Measurements from ENCODE around the gene KCNK7. TPM values are rescaled to one million over a fixed set of nuclear protein-coding genes. Genes with fewer than 3 reads are reported as not detected.
"Not testable (repeated sequence)": the region's sequence is repeated elsewhere in the genome, so short reads cannot be mapped to it uniquely, and the experiment has no call there.

The KCNK7 gene
- total RNA-seq, 1 donor from 2014 or later, result 12.0 TPM

GRCh38 chr11:65641297-65642013 lies 45.9 kb upstream of the KCNK7 start:
- no peak overlapping the region for H3K27ac ChIP-seq
- no peaks in the 10 kb centered on the region for H3K9me3 ChIP-seq
- H3K27me3 ChIP-seq, result no peaks in the 10 kb centered on the region
- no peak for TF ChIP-seq POLR2A (IDR thresholded peaks at IDR 0.05)
- TF ChIP-seq CTCF (IDR thresholded peaks at IDR 0.05), result no peak
- TF ChIP-seq POLR2AphosphoS5 (IDR thresholded peaks at IDR 0.05; ENCODE audit: insufficient read depth in 1 of 2, low read depth in 1 of 2), result no peak
- H3K36me3 ChIP-seq, result peaks cover 0 to 18% of the 10 kb centered on the region in 2 donors
- peaks cover 54% of the 10 kb centered on the region for H3K4me1 ChIP-seq
- intact Hi-C loops (cut with DNase I), result no loop called here
- DNase-seq (ENCODE audit: extremely low spot score in 2 of 2), result no peak
- peak overlapping the region in 1 of 2 donors; percentile 3 for H3K4me3 ChIP-seq

GRCh38 chr11:65640483-65641296 lies 45.1 kb upstream of the KCNK7 start:
- no peaks in the 10 kb centered on the region for H3K27me3 ChIP-seq
- no peaks in the 10 kb centered on the region for H3K9me3 ChIP-seq
- H3K36me3 ChIP-seq, result peaks cover 0 to 25% of the 10 kb centered on the region in 2 donors
- H3K27ac ChIP-seq, result peak overlapping the region; percentile 54
- intact Hi-C loops (cut with DNase I), result no loop called here
- TF ChIP-seq POLR2AphosphoS5 (IDR thresholded peaks at IDR 0.05; ENCODE audit: insufficient read depth in 1 of 2, low read depth in 1 of 2) (no peak), POLR2A (IDR thresholded peaks at IDR 0.05) (no peak), CTCF (IDR thresholded peaks at IDR 0.05) (no peak)
- H3K4me3 ChIP-seq, result peak overlapping the region in 1 of 2 donors; percentile 3
- no peak for DNase-seq (ENCODE audit: extremely low spot score in 2 of 2)
- peaks cover 50% of the 10 kb centered on the region for H3K4me1 ChIP-seq

- Histone ChIP-seq H3K9me3 (no peaks in the 10 kb centered on the region), H3K36me3 (peaks cover 0 to 29% of the 10 kb centered on the region in 2 donors), H3K27me3 (no peaks in the 10 kb centered on the region), H3K27ac (peak overlapping the region; percentile 54), H3K4me1 (peaks cover 46% of the 10 kb centered on the region), H3K4me3 (peak overlapping the region in 1 of 2 donors; percentile 12)
- intact Hi-C loops (cut with DNase I), result no loop called here
- TF ChIP-seq POLR2A (IDR thresholded peaks at IDR 0.05) (no peak), CTCF (IDR thresholded peaks at IDR 0.05) (no peak), POLR2AphosphoS5 (IDR thresholded peaks at IDR 0.05; ENCODE audit: insufficient read depth in 1 of 2, low read depth in 1 of 2) (peak in 1 of 2 donors; percentile 26)
- no peak for DNase-seq (ENCODE audit: extremely low spot score in 2 of 2)
Observed at GRCh38 chr11:65639623-65640482, 44.3 kb upstream of the KCNK7 start.

GRCh38 chr11:65639228-65639597 lies 43.6 kb upstream of the KCNK7 start:
- H3K36me3 ChIP-seq, result peaks cover 0 to 35% of the 10 kb centered on the region in 2 donors

GRCh38 chr11:65637794-65638419 lies 42.3 kb upstream of the KCNK7 start, which contains the start of gene SIPA1:
Gene SIPA1 (plus strand): TSS chr11:65638101. CDS start chr11:65640922, 2,821 bp downstream.
- peak within 1 kb of the TSS; percentile 85 for H3K27ac ChIP-seq
- intact Hi-C loops (cut with DNase I), result no loop called here
- no peak for DNase-seq (ENCODE audit: extremely low spot score in 2 of 2)
- TF ChIP-seq CTCF (IDR thresholded peaks at IDR 0.05) (no peak), POLR2AphosphoS5 (IDR thresholded peaks at IDR 0.05; ENCODE audit: insufficient read depth in 1 of 2, low read depth in 1 of 2) (peak in 1 of 2 donors; percentile 71), POLR2A (IDR thresholded peaks at IDR 0.05) (peak in 1 of 2 donors; percentile 76)
- no peaks in the 10 kb centered on the region for H3K9me3 ChIP-seq
- H3K4me3 ChIP-seq, result peak within 1 kb of the TSS; percentile 74 to 81
- H3K27me3 ChIP-seq, result no peaks in the 10 kb centered on the region
- H3K36me3 ChIP-seq, result peaks cover 0 to 39% of the 10 kb centered on the region in 2 donors
- peaks cover 46% of the 10 kb centered on the region for H3K4me1 ChIP-seq

More at GRCh38 chr11:65639228-65639597, 43.6 kb upstream of the KCNK7 start:
- H3K27ac ChIP-seq, result peak overlapping the region; percentile 85
- DNase-seq (ENCODE audit: extremely low spot score in 2 of 2); H3K27me3 ChIP-seq; H3K9me3 ChIP-seq; intact Hi-C loops (cut with DNase I): not testable (repeated sequence)
- peak overlapping the region; percentile 74 to 81 for H3K4me3 ChIP-seq
- peaks cover 46% of the 10 kb centered on the region for H3K4me1 ChIP-seq
